Measurements from ENCODE around the gene SYNPO.

The SYNPO gene

DNA sequence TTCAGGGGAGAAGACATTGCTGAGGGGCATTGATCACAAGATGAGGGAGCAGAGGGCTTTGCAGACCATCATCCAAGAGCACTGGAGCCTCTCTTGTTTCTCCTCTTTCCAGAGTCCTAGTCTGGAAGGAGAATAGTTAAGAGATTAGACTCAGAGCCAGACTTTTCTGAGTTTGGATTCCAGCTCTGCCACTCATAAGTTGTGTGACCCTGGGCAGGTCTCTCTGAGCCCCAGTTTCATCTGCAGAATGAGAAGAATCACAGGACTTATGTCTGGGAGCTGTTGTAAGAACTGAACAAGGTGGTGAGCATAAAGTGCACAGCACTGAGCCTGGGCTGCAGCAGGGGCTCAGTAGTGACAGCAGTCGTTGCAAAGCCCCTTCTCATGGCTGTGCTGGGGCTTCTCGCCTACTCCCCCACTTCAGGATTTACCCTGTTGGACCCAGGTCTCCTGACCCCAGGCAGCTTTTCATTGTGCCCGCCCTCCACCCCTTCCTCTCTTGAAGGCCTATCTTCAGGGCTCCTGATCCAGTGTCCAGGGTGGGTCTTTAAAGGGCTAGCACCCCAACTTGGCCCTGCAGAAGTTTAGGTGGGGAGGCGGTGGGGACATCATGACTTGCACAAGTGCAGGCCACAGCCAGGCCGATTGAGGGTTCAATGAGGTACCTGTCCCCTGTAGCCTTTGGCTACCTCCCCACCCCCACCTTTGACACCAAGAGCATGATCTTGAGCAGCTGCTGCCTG, 1.5 kb downstream of the SYNPO start:
- no peak for DNase-seq (ENCODE audit: low read depth)

- DNase-seq (ENCODE audit: low read depth), result peak; percentile 79
These were observed 2.1 kb downstream of the SYNPO start for GRCh38 chr5:150642567-150642927.

DNA sequence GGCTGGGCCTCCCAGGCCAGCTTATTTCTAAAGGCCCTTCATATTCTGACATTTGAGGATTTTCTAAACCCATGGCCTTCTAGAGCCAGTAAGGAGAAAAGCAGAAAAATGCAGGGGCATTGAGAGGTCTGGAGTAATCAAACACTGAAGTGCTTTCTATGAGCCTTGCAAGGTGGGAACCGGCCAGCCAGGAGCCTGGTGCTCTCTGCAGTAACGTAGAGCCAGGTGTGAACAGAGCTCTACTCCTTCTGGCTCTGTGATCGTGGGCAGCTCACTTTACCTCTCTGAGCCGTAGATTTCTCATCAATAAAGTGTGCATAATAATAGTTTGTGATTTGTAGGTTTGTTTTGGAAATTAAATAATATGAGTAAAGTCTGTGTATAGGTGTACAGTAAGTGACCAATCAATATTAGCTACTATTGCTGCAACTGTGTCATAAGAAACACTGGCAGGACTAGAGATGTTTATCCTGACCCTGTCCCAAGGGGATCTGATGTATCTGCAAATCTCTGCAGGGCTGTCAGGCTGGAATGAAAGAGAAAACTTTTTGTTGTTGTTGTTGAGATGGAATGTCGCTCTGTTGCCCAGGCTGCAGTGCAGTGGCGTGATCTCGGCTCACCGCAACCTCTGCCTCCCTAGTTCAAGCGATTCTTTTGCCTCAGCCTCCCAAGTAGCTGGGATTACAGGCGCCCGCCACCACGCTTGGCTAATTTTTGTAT, 2.7 kb downstream of the SYNPO start:
- DNase-seq (ENCODE audit: low read depth), result no peak

- no peak for DNase-seq (ENCODE audit: low read depth)
These were observed 3.6 kb downstream of the SYNPO start for GRCh38 chr5:150644058-150644457.

DNA sequence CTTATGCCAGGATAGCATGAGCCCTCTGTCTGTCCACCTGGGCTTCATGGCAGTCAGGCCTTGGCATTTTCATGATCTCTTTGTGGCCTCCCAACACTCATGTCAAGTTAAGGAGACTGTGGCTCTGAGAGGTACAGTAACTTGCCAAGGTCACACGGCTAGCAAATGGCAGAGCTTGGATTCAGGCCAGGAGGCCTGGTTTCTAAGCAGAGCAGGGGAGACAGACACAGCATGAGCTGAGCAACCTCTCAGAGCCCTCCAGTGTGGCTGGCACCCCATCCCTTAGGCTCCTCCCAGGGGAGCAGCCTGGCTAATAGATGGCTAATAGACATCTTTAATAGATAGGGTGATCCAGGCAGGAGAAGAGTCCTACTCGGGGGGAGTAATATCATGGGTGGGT, 4.1 kb downstream of the SYNPO start:
- DNase-seq (ENCODE audit: low read depth), result no peak

GRCh38 chr5:150645070-150645700, 4.7 kb downstream of the SYNPO start:
- peak; percentile 96 for DNase-seq (ENCODE audit: low read depth)

GRCh38 chr5:150647275-150648251, 7.1 kb downstream of the SYNPO start:
- no peak for DNase-seq (ENCODE audit: low read depth)

DNA sequence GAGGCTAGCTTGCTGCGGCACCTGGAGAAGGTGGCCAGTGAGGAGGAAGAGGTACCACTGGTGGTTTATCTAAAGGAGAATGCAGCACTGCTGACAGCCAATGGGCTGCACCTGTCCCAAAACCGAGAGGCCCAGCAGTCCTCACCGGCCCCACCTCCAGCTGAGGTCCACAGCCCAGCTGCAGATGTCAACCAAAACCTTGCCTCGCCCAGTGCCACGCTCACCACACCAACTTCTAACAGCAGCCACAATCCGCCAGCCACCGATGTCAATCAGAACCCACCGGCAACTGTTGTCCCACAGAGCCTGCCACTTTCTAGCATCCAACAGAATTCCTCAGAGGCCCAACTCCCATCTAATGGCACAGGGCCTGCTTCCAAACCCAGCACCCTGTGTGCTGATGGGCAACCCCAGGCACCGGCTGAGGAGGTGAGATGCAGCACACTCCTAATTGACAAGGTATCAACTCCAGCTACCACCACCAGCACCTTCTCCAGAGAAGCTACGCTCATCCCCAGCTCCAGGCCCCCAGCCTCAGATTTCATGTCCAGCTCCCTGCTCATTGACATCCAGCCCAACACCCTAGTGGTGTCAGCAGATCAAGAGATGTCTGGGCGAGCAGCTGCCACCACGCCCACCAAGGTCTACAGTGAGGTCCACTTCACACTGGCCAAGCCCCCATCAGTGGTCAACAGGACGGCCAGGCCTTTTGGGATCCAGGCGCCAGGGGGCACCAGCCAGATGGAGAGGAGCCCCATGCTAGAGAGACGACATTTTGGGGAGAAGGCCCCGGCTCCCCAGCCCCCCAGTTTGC, 8.0 kb downstream of the SYNPO start:
- no peak for DNase-seq (ENCODE audit: low read depth)

- no peak for DNase-seq (ENCODE audit: low read depth)
These were observed 8.9 kb downstream of the SYNPO start for GRCh38 chr5:150649108-150650020.

- no peak for DNase-seq (ENCODE audit: low read depth)
These were observed 9.9 kb downstream of the SYNPO start for GRCh38 chr5:150650021-150651006.

DNA sequence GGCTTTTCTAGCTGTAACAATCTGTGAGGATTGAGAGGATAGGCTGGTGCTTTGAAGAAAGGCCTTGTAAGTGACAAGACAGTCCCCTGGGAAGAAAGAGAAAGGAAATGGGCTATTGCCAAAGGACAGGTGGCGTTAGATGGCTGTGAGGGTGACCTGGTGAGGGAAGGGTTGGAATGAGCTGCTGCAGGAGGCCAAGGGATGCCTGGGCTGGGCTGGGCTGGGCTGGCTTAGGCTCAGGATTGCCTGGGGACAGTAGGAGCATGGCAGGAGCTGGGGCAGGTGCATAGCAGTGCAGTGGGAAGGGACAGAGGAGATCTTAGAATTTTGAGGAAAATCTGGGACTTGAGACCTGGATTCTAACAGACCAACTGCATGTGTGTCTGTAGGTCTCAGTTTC, 10.9 kb downstream of the SYNPO start:
- no peak for DNase-seq (ENCODE audit: low read depth)

DNA sequence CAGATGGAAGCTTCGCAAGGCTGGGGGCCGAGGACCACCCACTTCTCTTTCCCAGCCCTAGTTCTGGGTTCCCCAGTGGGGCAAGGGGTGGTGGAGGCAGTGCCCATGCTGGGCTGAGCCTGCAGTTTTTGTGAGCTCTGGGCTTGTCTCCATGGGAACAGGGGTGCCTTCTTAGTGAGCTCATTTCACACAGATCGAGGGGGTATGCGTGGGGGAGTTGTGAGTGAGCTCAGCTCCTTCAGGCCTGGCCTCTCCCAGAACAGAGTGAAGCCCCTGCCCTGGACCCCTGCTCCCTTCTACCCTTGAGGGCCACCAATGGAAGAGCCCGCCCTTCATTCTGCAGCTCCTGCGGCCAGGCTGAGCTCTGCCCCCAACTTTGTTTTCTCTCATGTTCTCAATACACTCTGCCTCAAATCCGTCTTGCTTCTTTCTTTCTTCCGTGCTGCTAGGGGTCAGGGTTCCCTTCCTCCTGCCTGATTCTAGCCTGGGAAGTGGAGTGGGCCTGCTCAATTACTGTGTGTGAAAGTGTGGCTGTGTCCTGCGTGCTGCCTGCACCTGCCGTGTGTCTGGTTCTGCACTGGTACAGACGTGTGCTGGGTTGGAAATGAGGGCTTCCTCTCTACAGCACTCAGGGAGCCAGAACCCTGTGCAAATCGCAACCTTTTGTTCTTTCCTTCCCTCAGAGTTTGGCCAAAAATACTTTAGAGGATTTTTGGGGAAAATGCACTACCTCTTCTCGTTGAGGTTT, 11.6 kb downstream of the SYNPO start:
- DNase-seq (ENCODE audit: low read depth), result no peak

GRCh38 chr5:150653145-150653761, 12.8 kb downstream of the SYNPO start:
- DNase-seq (ENCODE audit: low read depth), result no peak

DNA sequence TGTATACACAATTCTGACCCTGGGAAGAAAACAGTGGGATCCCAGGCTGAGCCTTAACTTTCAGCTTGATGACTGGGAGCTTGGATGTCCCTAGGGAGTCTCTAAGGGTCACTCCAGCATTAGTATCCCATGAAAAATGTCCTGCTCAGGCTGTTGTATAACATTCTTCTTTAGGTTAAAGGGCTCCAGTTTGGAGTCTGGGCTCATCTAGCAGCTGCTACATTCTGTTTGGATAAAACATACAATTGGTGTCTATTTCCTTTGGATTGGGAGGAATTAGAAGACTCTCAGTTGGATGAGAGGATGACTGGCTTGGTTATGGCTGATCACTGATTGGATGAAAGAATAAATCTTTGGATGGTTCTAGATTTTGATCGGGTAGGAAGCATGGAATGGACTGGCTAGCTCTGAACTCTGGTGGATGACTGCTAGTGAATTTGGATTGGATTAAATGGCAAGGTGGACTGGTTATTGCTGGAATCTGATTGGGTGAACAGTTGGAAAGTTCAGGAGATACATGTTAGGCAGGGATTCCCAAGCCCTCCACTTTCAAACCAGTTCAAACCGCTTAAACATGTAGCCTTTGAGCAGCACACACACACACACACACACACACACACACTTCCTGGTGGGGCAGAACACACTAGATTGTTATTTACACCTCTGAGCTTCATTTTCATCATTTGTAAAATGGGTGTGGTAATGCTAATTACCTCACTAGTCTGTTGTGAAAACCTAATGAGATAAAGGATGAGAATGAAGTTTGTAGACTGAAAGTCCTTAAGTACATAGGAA, 13.5 kb downstream of the SYNPO start:
- DNase-seq (ENCODE audit: low read depth), result no peak

GRCh38 chr5:150655221-150655620, 14.8 kb downstream of the SYNPO start:
- DNase-seq (ENCODE audit: low read depth), result no peak

DNA sequence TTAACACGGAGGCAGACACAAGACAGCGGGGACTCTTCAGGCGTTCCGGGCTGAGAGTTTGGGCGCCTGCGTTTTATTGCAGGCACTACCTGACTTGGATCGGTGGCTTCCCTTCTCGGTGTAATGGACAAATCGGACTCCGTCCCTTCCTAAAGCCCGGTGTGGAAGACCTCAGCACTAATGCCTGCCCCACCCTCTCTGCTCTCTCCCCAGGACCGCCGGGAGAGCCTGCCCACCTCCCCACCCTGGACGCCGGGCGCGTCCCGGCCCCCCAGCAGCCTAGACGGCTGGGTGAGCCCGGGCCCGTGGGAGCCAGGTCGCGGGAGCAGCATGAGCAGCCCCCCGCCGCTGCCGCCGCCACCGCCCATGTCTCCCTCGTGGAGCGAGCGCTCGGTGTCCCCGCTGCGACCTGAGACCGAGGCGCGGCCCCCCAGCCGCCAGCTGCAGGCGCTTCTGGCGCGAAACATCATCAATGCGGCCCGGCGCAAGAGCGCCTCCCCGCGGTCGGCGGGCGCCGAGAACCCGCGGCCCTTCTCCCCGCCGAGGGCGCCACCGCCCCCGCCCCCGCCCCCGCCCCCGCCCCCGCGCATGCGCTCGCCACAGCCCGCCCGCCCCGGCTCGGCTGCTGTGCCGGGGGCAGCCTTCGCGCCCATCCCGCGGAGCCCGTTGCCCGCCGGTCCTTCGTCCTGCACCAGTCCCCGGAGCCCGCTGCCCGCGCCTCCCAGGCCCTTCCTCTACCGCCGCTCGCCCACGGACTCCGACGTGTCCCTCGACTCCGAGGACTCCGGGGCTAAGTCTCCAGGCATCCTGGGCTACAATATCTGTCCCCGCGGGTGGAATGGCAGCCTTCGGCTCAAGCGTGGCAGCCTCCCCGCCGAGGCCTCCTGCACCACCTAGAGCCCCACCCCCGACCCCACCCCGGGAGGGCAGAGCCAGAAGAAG, 16.0 kb downstream of the SYNPO start:
- DNase-seq (ENCODE audit: low read depth), result no peak
